HCT116 (cell line): ENCODE results near the gene NACC1. TPM values are rescaled to one million over a fixed set of nuclear protein-coding genes. Genes with fewer than 3 reads are reported as not detected.

Experiments
- ATAC-seq: fragments of 200-7000 bp; cut with Tn5 transposase; 2 replicates; pipeline ENCODE4 v1.9.1; 2020; ENCODE audit warnings: mild to moderate bottlenecking, moderate library complexity
- BruUV-seq: library from RNA; stranded (reverse); fragments of 400-500 nt; replicated peaks from 2 replicates; lab custom pipeline; 2021; lab: Mats Ljungman, UMichigan
- CTCF ChIA-PET: fragments of 300-600 bp; sonication (Branson Sonifier 250); formaldehyde crosslinking; loops from one replicate; lab custom pipeline; 2021; ENCODE audit warnings: antibody characterized with exemption; lab: Charles Lee
- POLR2A ChIA-PET: fragments of 300-600, 350-600 bp; sonication (Branson Sonifier 250); formaldehyde crosslinking; loops from one replicate; lab custom pipeline; 2021; ENCODE audit warnings: antibody characterized with exemption; lab: Charles Lee
- RAD21 ChIA-PET, 2 experiments: fragments of 300-600 bp; sonication (Branson Sonifier 250); formaldehyde crosslinking; loops; one replicate each; lab custom pipeline; 2023; ENCODE audit warnings: low total read pairs in 2 of 2; ENCODE audit not compliant: uncharacterized antibody in 2 of 2, unreplicated experiment in 2 of 2, low non-redundant PET in 1 of 2; lab: Charles Lee
- DNase-seq: peaks from one replicate; pipeline ENCODE4 v3.0.0-alpha.2; 2010; ENCODE audit warnings: low read depth, low spot score
- H2AFZ ChIP-seq: fragments of 200-600 bp; shearing (Covaris generic), sonication (generic); 2 replicates; pipeline ENCODE4 v1.6.1; 2017; ENCODE audit warnings: low read depth, mixed run types, mixed read lengths, antibody characterized with exemption, low read length; ENCODE audit not compliant: poor library complexity, severe bottlenecking
- H3K27ac ChIP-seq: 2 replicates; pipeline ENCODE4 v1.5.1; 2012; ENCODE audit warnings: low read depth, low read length
- H3K27me3 ChIP-seq: fragments of 200-600 bp; sonication (generic); 2 replicates; pipeline ENCODE4 v1.6.1; 2016; ENCODE audit warnings: mixed run types, low read length, mixed read lengths; ENCODE audit not compliant: insufficient read depth
- H3K36me3 ChIP-seq, 2 experiments: fragments of 200-500 bp in 1 of 2; fragments of 200-600 bp in 1 of 2; sonication (Bioruptor generic) in 1 of 2; sonication (generic) in 1 of 2; 2 replicates each; pipeline versions ENCODE4 v1.5.1 to v1.6.1; 2014 to 2016; ENCODE audit warnings: low read length in 2 of 2, inconsistent platforms in 1 of 2, mixed read lengths in 1 of 2, mixed run types in 1 of 2; ENCODE audit not compliant: insufficient read depth in 2 of 2, control insufficient read depth in 1 of 2
- H3K4me1 ChIP-seq, 2 experiments: fragments of 200-600 bp in 1 of 2; sonication (generic) in 1 of 2; 2 replicates each; pipeline versions ENCODE4 v1.5.1 to v1.6.1; 2012 to 2017; ENCODE audit warnings: low read length in 2 of 2, inconsistent platforms in 1 of 2, mild to moderate bottlenecking in 1 of 2, mixed read lengths in 1 of 2, mixed run types in 1 of 2, moderate library complexity in 1 of 2; ENCODE audit not compliant: insufficient read depth in 2 of 2, control insufficient read depth in 1 of 2
- H3K4me2 ChIP-seq: fragments of 200-600 bp; sonication (generic); 2 replicates; pipeline ENCODE4 v1.6.1; 2017; ENCODE audit warnings: mixed run types, low read length, mixed read lengths
- H3K4me3 ChIP-seq, 2 experiments: fragments of 200-600 bp in 1 of 2; sonication (generic) in 1 of 2; replicated peaks in 1 of 2; 2 replicates each; pipeline ENCODE4 v1.5.1; 2011 to 2016; ENCODE audit warnings: low read length in 2 of 2, control low read depth in 1 of 2, low read depth in 1 of 2, mild to moderate bottlenecking in 1 of 2, mixed read lengths in 1 of 2, mixed run types in 1 of 2
- H3K79me2 ChIP-seq: fragments of 200-600 bp; sonication (generic); 2 replicates; pipeline ENCODE4 v1.6.1; 2017; ENCODE audit warnings: mild to moderate bottlenecking, mixed run types, low read length, moderate library complexity, mixed read lengths; ENCODE audit not compliant: insufficient read depth
- H3K9ac ChIP-seq: fragments of 200-600 bp; sonication (generic); 2 replicates; pipeline ENCODE4 v1.6.1; 2016; ENCODE audit warnings: low read length, mixed read lengths
- H3K9me2 ChIP-seq: fragments of 200-600 bp; sonication (generic), shearing (Covaris generic); 2 replicates; pipeline ENCODE4 v1.6.1; 2017; ENCODE audit warnings: mixed run types, mild to moderate bottlenecking, moderate library complexity; ENCODE audit not compliant: insufficient read depth
- H3K9me3 ChIP-seq, 2 experiments: fragments of 200-500 bp in 1 of 2; fragments of 200-600 bp in 1 of 2; sonication (Bioruptor generic) in 1 of 2; sonication (generic) in 1 of 2; 2 replicates each; pipeline ENCODE4 v1.6.1; 2014 to 2017; ENCODE audit warnings: low read length in 2 of 2, mixed read lengths in 2 of 2, inconsistent platforms in 1 of 2, low read depth in 1 of 2, mild to moderate bottlenecking in 1 of 2, mixed run types in 1 of 2, moderate library complexity in 1 of 2; ENCODE audit not compliant: control insufficient read depth in 1 of 2, insufficient read depth in 1 of 2
- H4K20me1 ChIP-seq: fragments of 200-600 bp; sonication (generic), shearing (Covaris generic); 2 replicates; pipeline ENCODE4 v1.6.1; 2017; ENCODE audit warnings: mixed run types, mild to moderate bottlenecking, moderate library complexity; ENCODE audit not compliant: insufficient read depth
- CTCF ChIP-seq, 3 experiments: fragments of 200-600 bp in 1 of 3; sonication (generic) in 1 of 3; IDR thresholded peaks in 2 of 3; conservative IDR thresholded peaks in 1 of 3; 2 replicates each; pipeline ENCODE4 v1.5.1; 2012 to 2017; ENCODE audit warnings: low read depth in 2 of 3, low read length in 2 of 3, antibody characterized with exemption in 1 of 3, borderline replicate concordance in 1 of 3, control low read depth in 1 of 3, mild to moderate bottlenecking in 1 of 3, mixed read lengths in 1 of 3, mixed run types in 1 of 3, moderate library complexity in 1 of 3; ENCODE audit not compliant: insufficient read depth in 1 of 3
- ZFX ChIP-seq: fragments of 450-650 bp; IDR thresholded peaks from 2 replicates; pipeline ENCODE4 v1.6.1; 2017
- ZNF274 ChIP-seq: fragments of 200-500 bp; sonication (Bioruptor generic); IDR thresholded peaks from 2 replicates; pipeline ENCODE4 v1.6.1; 2014; ENCODE audit warnings: mild to moderate bottlenecking, low read depth, low read length, inconsistent platforms
- intact Hi-C: fragments of 100-400 bp; cut with micrococcal nuclease; formaldehyde crosslinking; loops from 2 replicates; pipeline ENCODE4 v1.10.0; 2022
- total RNA-seq: library from RNA; stranded (reverse); gene quantifications from one replicate; pipeline ENCODE4 v1.2.1, GENCODE V29; 2021; ENCODE audit not compliant: unreplicated experiment

NACC1 gene
- total RNA-seq, 1 experiment from 2014 or later: 181 TPM

GRCh38 chr19:13104848-13105711 lies 13.0 kb upstream of the NACC1 start:
- ATAC-seq (no peak), DNase-seq (no peak)
- no peak overlapping the region for H2AFZ ChIP-seq
- BruUV-seq: no TSS peak
- ChIA-PET RAD21 (interaction anchor here in 1 of 2 experiments (0.7 kb wide), 1 partner anchor 73 kb away, joined by 3 read pairs; no protein-coding TSS in a partner anchor), CTCF (interaction anchor here (1.1 kb wide), 1 partner anchor 128 kb away, joined by 4 read pairs; no protein-coding TSS in a partner anchor), POLR2A (no interaction called here)
- peaks cover 0 to 16% of the 10 kb centered on the region in 2 experiments; a peak in 2 of 4 replicates for H3K36me3 ChIP-seq
- peaks cover 3 to 23% of the 10 kb centered on the region in 2 experiments; a peak in 3 of 4 replicates for H3K4me1 ChIP-seq
- no peaks in the 10 kb centered on the region for H3K79me2 ChIP-seq
- H4K20me1 ChIP-seq: no peaks in the 10 kb centered on the region
- no peaks in the 10 kb centered on the region for H3K9me3 ChIP-seq
- H3K27me3 ChIP-seq: no peaks in the 10 kb centered on the region
- H3K27ac ChIP-seq: no peak overlapping the region
- intact Hi-C loops: no loop called here
- no peak overlapping the region for H3K4me2 ChIP-seq
- no peak overlapping the region for H3K4me3 ChIP-seq
- TF ChIP-seq ZNF274: no peak
- TF ChIP-seq CTCF (IDR thresholded peaks at IDR 0.05 in 2 of 3, conservative IDR thresholded peaks at IDR 0.05 in 1 of 3; ENCODE audit: borderline replicate concordance in 1 of 3, insufficient read depth in 1 of 3, low read depth in 2 of 3, low read length in 2 of 3): no peak
- TF ChIP-seq ZFX: no peak
- no peaks in the 10 kb centered on the region for H3K9me2 ChIP-seq
- no peak overlapping the region for H3K9ac ChIP-seq
